K562 (cell line): ENCODE data around the gene ZNF462. TPM values are rescaled to one million over a fixed set of nuclear protein-coding genes. Genes with fewer than 3 reads are reported as not detected.

Experiments used
- ATAC-seq: fragments of 200-7000 bp; cut with Tn5 transposase; 3 replicates; pipeline ENCODE4 v1.9.1; 2020; ENCODE audit warnings: moderate library complexity
- BruUV-seq: library from RNA; stranded (reverse); fragments of 400-500 nt; replicated peaks from 2 replicates; lab custom pipeline; 2021; lab: Mats Ljungman, UMichigan
- CTCF ChIA-PET: fragments of 300-600 bp; formaldehyde crosslinking; extraction: SDS; loops from one replicate; lab custom pipeline; 2021; ENCODE audit warnings: low intra/inter-chr PET ratio; lab: Yijun Ruan, JAX
- POLR2A ChIA-PET: fragments of 300-600, 350-650 bp; sonication (Branson Sonifier 250); formaldehyde crosslinking; extraction: SDS; loops from one replicate; lab custom pipeline; 2021; ENCODE audit warnings: antibody characterized with exemption, inconsistent platforms; lab: Yijun Ruan, JAX
- DNase-seq, 4 experiments: peaks; one replicate each; pipeline versions ENCODE4 v3.0.0 to v3.0.0-alpha.2; 2011 to 2018; ENCODE audit warnings: low spot score in 3 of 4, mixed read lengths in 3 of 4; ENCODE audit errors: extremely low read depth in 1 of 4
- FAIRE-seq: peaks from 2 replicates; lab custom pipeline; 2011; peaks lifted over from hg19 to GRCh38; lab: Jason Lieb, UNC
- H2AFZ ChIP-seq: 2 replicates; pipeline ENCODE4 v1.6.0; 2011; ENCODE audit warnings: low read depth, low read length, control low read depth, inconsistent platforms
- H3K27ac ChIP-seq: fragments of 200-600 bp; 3 replicates; pipeline ENCODE4 v1.8.0; 2011; ENCODE audit warnings: low read depth, mild to moderate bottlenecking, control low read depth, inconsistent platforms, low read length, moderate library complexity, mixed read lengths; ENCODE audit errors: extremely low read depth
- H3K27me3 ChIP-seq, 2 experiments: fragments of 300-600 bp in 1 of 2; 2 replicates in 1 of 2; 3 replicates in 1 of 2; pipeline versions ENCODE4 v1.6.0 to v1.8.0; 2011; ENCODE audit warnings: inconsistent platforms in 2 of 2, low read length in 2 of 2, mild to moderate bottlenecking in 1 of 2, mixed read lengths in 1 of 2, moderate library complexity in 1 of 2; ENCODE audit not compliant: control insufficient read depth in 2 of 2, insufficient read depth in 2 of 2
- H3K36me3 ChIP-seq: fragments of 300-600 bp; 3 replicates; pipeline ENCODE4 v1.8.0; 2011; ENCODE audit warnings: mild to moderate bottlenecking, low read length, inconsistent platforms; ENCODE audit not compliant: control insufficient read depth, insufficient read depth
- H3K4me1 ChIP-seq, 2 experiments: fragments of 200-600 bp in 1 of 2; replicated peaks in 1 of 2; 2 replicates in 1 of 2; 3 replicates in 1 of 2; pipeline versions ENCODE4 v1.5.1 to v1.8.0; 2011; ENCODE audit warnings: inconsistent platforms in 2 of 2, low read length in 2 of 2, mild to moderate bottlenecking in 1 of 2, mixed read lengths in 1 of 2, moderate library complexity in 1 of 2; ENCODE audit not compliant: control insufficient read depth in 2 of 2, insufficient read depth in 2 of 2
- H3K4me2 ChIP-seq: 2 replicates; pipeline ENCODE4 v1.6.1; 2011; ENCODE audit warnings: low read length, control low read depth, inconsistent platforms, mixed read lengths; ENCODE audit not compliant: insufficient read depth
- H3K4me3 ChIP-seq: fragments of 200-600 bp; sonication (generic), shearing (Covaris generic); 2 replicates; pipeline ENCODE4 v1.5.1; 2016; ENCODE audit warnings: control low read depth, inconsistent platforms
- H3K79me2 ChIP-seq: fragments of 200-600 bp; 3 replicates; pipeline ENCODE4 v1.8.0; 2011; ENCODE audit warnings: low read length, inconsistent platforms; ENCODE audit not compliant: control insufficient read depth, insufficient read depth
- H3K9ac ChIP-seq, 2 experiments: 2 replicates each; pipeline versions ENCODE4 v1.6.0 to v1.6.1; 2011; ENCODE audit warnings: low read depth in 2 of 2, low read length in 2 of 2, control low read depth in 1 of 2, inconsistent platforms in 1 of 2, mild to moderate bottlenecking in 1 of 2, mixed read lengths in 1 of 2; ENCODE audit not compliant: insufficient read depth in 1 of 2
- H3K9me1 ChIP-seq: one replicate; pipeline ENCODE4 v1.6.0; 2011; ENCODE audit warnings: inconsistent platforms, mild to moderate bottlenecking, low read length, moderate library complexity; ENCODE audit not compliant: control insufficient read depth, insufficient read depth
- H3K9me3 ChIP-seq: replicated peaks from 2 replicates; pipeline ENCODE4 v1.5.1; 2011; ENCODE audit warnings: low read depth, low read length, inconsistent platforms; ENCODE audit not compliant: control insufficient read depth, insufficient read depth
- H4K20me1 ChIP-seq: replicated peaks from 2 replicates; pipeline ENCODE4 v1.6.1; 2011; ENCODE audit warnings: low read length, inconsistent platforms, mixed read lengths; ENCODE audit not compliant: control insufficient read depth, insufficient read depth
- BRD9 ChIP-seq: fragments of 450-650 bp; IDR thresholded peaks from 2 replicates; pipeline ENCODE4 v1.6.1; 2018; ENCODE audit warnings: low read depth; ENCODE audit not compliant: partially characterized antibody
- CBX1 ChIP-seq: sonication (generic); IDR thresholded peaks from 2 replicates; pipeline ENCODE4 v1.6.1; 2016; ENCODE audit warnings: antibody characterized with exemption, low read depth, mild to moderate bottlenecking
- CREB3 ChIP-seq: fragments of 450-650 bp; conservative IDR thresholded peaks from 2 replicates; pipeline ENCODE4 v1.6.1; 2016; ENCODE audit warnings: missing genetic modification characterization, low read depth, mild to moderate bottlenecking, missing compliant biosample characterization, moderate library complexity
- ELF1 ChIP-seq: fragments of 200-800 bp; sonication (Bioruptor generic); IDR thresholded peaks from 2 replicates; pipeline ENCODE4 v1.6.1; 2016; ENCODE audit warnings: missing genetic modification characterization, missing compliant biosample characterization
- FUS ChIP-seq: fragments of 200-400 bp; formaldehyde crosslinking; optimal IDR thresholded peaks from 2 replicates; pipeline ENCODE3; 2017; ENCODE audit warnings: low read depth, low read length
- HLTF ChIP-seq: fragments of 450-650 bp; IDR thresholded peaks from 2 replicates; pipeline ENCODE4 v1.6.1; 2016
- KHSRP ChIP-seq: fragments of 450-650 bp; IDR thresholded peaks from 2 replicates; pipeline ENCODE4 v1.6.1; 2017
- KLF1 ChIP-seq: fragments of 450-650 bp; IDR thresholded peaks from 2 replicates; pipeline ENCODE4 v1.6.1; 2016; ENCODE audit warnings: missing genetic modification characterization, missing compliant biosample characterization
- MCM2 ChIP-seq: fragments of 450-650 bp; IDR thresholded peaks from 2 replicates; pipeline ENCODE4 v1.6.1; 2017; ENCODE audit warnings: low read depth, mild to moderate bottlenecking
- MIER1 ChIP-seq: fragments of 450-650 bp; IDR thresholded peaks from 2 replicates; pipeline ENCODE4 v1.6.1; 2016; ENCODE audit warnings: antibody characterized with exemption, mild to moderate bottlenecking, low read depth
- NELFE ChIP-seq: IDR thresholded peaks from 2 replicates; pipeline ENCODE4 v1.6.1; 2011; ENCODE audit warnings: mild to moderate bottlenecking; ENCODE audit not compliant: insufficient read depth, insufficient read length
- RBM15 ChIP-seq: fragments of 200-400 bp; formaldehyde crosslinking; IDR thresholded peaks from 2 replicates; pipeline ENCODE4 v1.6.1; 2018; ENCODE audit warnings: mild to moderate bottlenecking, low read length, moderate library complexity; ENCODE audit not compliant: insufficient read depth
- RBM17 ChIP-seq: fragments of 200-400 bp; formaldehyde crosslinking; IDR thresholded peaks from 2 replicates; pipeline ENCODE4 v1.6.1; 2017; ENCODE audit warnings: low read depth, mild to moderate bottlenecking, low read length, borderline replicate concordance
- SRSF9 ChIP-seq: fragments of 200-400 bp; formaldehyde crosslinking; IDR thresholded peaks from 2 replicates; pipeline ENCODE4 v1.6.1; 2017; ENCODE audit warnings: low read depth, low read length, borderline replicate concordance
- ZBTB26 ChIP-seq: fragments of 450-650 bp; formaldehyde crosslinking; IDR thresholded peaks from 2 replicates; pipeline ENCODE4 v1.4.0; 2022; ENCODE audit warnings: missing genetic modification characterization
- ZBTB33 ChIP-seq: sonication (generic); formaldehyde crosslinking; IDR thresholded peaks from 2 replicates; pipeline ENCODE4 v1.8.1; 2023; ENCODE audit warnings: mild to moderate bottlenecking, missing genetic modification reagents
- ZNF121 ChIP-seq: sonication (generic); formaldehyde crosslinking; conservative IDR thresholded peaks from 2 replicates; pipeline ENCODE4 v1.8.0; 2022; ENCODE audit warnings: missing genetic modification reagents
- WGBS: fragments of 100-300 bp; shearing (Covaris generic); methylation state at CpG from one replicate; pipeline ENCODE4 v1.1.6; 2016; ENCODE audit warnings: low coverage, mixed read lengths; ENCODE audit not compliant: insufficient coverage; ENCODE audit errors: missing lambda C conversion rate; 5-methylcytosine and 5-hydroxymethylcytosine counted together
- in situ Hi-C: fragments of 300-500 bp; cut with MboI; formaldehyde crosslinking; loops from 4 replicates; pipeline ENCODE4 v1.15.0; 2018; ENCODE audit warnings: inconsistent platforms, mixed read lengths
- intact Hi-C: fragments of 100-400 bp; cut with micrococcal nuclease; formaldehyde crosslinking; loops from 2 replicates; pipeline ENCODE4 v1.14.2; 2022
- polyA plus RNA-seq, 8 experiments: library from polyadenylated mRNA; depleted of rRNA in 4 of 8; stranded (reverse) in 5 of 8; unstranded in 3 of 8; fragments of >200 nt; fragmentation: Nextera tagmentation in 2 of 8; fragmentation: Illumina TruSeq in 1 of 8; extraction: Ambion mirVana in 2 of 8; extraction: Trizol in 1 of 8; gene quantifications; 2 replicates each; pipeline versions ENCODE4 v1.2.1 to v1.2.3, GENCODE V29; 2011 to 2014; ENCODE audit warnings: inconsistent platforms in 1 of 8, missing spikeins in 1 of 8
- total RNA-seq, 7 experiments: library from RNA; depleted of rRNA in 6 of 7; stranded (reverse); fragments of >200 nt in 6 of 7; fragmentation: Illumina TruSeq in 2 of 7; extraction: Trizol in 2 of 7; gene quantifications; 2 replicates each; pipeline versions ENCODE4 v1.2.1 to v1.2.3, GENCODE V29; 2011 to 2021; ENCODE audit warnings: low replicate concordance in 1 of 7

The ZNF462 gene
- total and polyA plus RNA-seq, 9 of the 15 experiments (the other 6 are each of a cell fraction or from before 2014, with no cell fraction given), result 0.20 TPM; not detected in 8

GRCh38 chr9:106893088-106893487 lies 30.1 kb downstream of the ZNF462 start:
- H3K36me3 ChIP-seq, result no peaks in the 10 kb centered on the region
- intact Hi-C loops, result no loop called here
- POLR2A ChIA-PET, result no interaction called here
- CTCF ChIA-PET, result no interaction called here
- H2AFZ ChIP-seq, result no peak overlapping the region
- no peak overlapping the region for H3K4me2 ChIP-seq
- H3K4me1 ChIP-seq, result no peaks in the 10 kb centered on the region
- ATAC-seq (no peak), DNase-seq (no peak), FAIRE-seq (no peak)
- in situ Hi-C loops, result no loop called here
- no TSS peak for BruUV-seq
- WGBS, result 0% methylated on average over 1 of the region's 1 CpG
- no peak overlapping the region for H3K9ac ChIP-seq
- no peaks in the 10 kb centered on the region for H3K9me1 ChIP-seq
- no peak overlapping the region for H3K27ac ChIP-seq
- no peak overlapping the region for H3K4me3 ChIP-seq
- H3K79me2 ChIP-seq, result no peaks in the 10 kb centered on the region
- no peaks in the 10 kb centered on the region for H3K27me3 ChIP-seq
- TF ChIP-seq HLTF, result no peak
- no peak for TF ChIP-seq ZBTB33 (CRISPR knock-in tag)
- TF ChIP-seq RBM15, result no peak
- TF ChIP-seq NELFE, result no peak
- TF ChIP-seq ZBTB26 (CRISPR knock-in tag), result no peak
- no peak for TF ChIP-seq ELF1 (tag)
- TF ChIP-seq KHSRP, result no peak
- no peak for TF ChIP-seq MCM2
- TF ChIP-seq BRD9, result no peak
- no peak for TF ChIP-seq CBX1
- no peak for TF ChIP-seq KLF1 (tag)
- TF ChIP-seq CREB3 (tag), result no peak
- TF ChIP-seq SRSF9, result no peak
- TF ChIP-seq MIER1, result no peak
- no peak for TF ChIP-seq FUS
- no peak for TF ChIP-seq ZNF121 (CRISPR knock-in tag)
- TF ChIP-seq RBM17, result no peak
- no peaks in the 10 kb centered on the region for H4K20me1 ChIP-seq
- H3K9me3 ChIP-seq, result no peaks in the 10 kb centered on the region
